Karpas-422 (cell line): ENCODE results near the gene VAMP1. TPM values are rescaled to one million over a fixed set of nuclear protein-coding genes. Genes with fewer than 3 reads are reported as not detected.
A peak's percentile ranks its signal among the peaks of the same experiment; 100 is the strongest.

Source experiments
- DNase-seq: peaks from one replicate; pipeline ENCODE4 v3.0.0-alpha.2; 2015
- H2AFZ ChIP-seq: fragments of 200-600 bp; sonication (generic); 2 replicates; pipeline ENCODE4 v1.6.1; 2014; ENCODE audit warnings: antibody characterized with exemption, low read length, mixed read lengths
- H3K27ac ChIP-seq: fragments of 200-600 bp; sonication (generic); 2 replicates; pipeline ENCODE4 v1.5.1; 2014; ENCODE audit warnings: mild to moderate bottlenecking, low read length, moderate library complexity
- H3K27me3 ChIP-seq: fragments of 200-600 bp; sonication (generic); 2 replicates; pipeline ENCODE4 v1.6.1; 2014; ENCODE audit warnings: low read length, mixed read lengths
- H3K36me3 ChIP-seq: fragments of 200-600 bp; sonication (generic); 2 replicates; pipeline ENCODE4 v1.6.1; 2014; ENCODE audit warnings: low read length, mixed read lengths; ENCODE audit not compliant: insufficient read depth
- H3K4me1 ChIP-seq: fragments of 200-600 bp; sonication (generic); 2 replicates; pipeline ENCODE4 v1.6.1; 2014; ENCODE audit warnings: mild to moderate bottlenecking, low read length, mixed read lengths
- H3K4me2 ChIP-seq: fragments of 200-600 bp; sonication (generic); 2 replicates; pipeline ENCODE4 v1.6.1; 2014; ENCODE audit warnings: low read length, low read depth, mild to moderate bottlenecking; ENCODE audit not compliant: poor library complexity, severe bottlenecking
- H3K4me3 ChIP-seq: fragments of 200-600 bp; sonication (generic); 2 replicates; pipeline ENCODE4 v1.5.1; 2014; ENCODE audit warnings: mild to moderate bottlenecking, antibody characterized with exemption, low read length, mixed read lengths
- H3K79me2 ChIP-seq: fragments of 200-600 bp; sonication (generic); 2 replicates; pipeline ENCODE4 v1.6.1; 2014; ENCODE audit warnings: mild to moderate bottlenecking, low read length, mixed read lengths
- H3K9ac ChIP-seq: fragments of 200-600 bp; sonication (generic); 2 replicates; pipeline ENCODE4 v1.6.0; 2014; ENCODE audit warnings: low read length
- H3K9me2 ChIP-seq: fragments of 200-600 bp; sonication (generic), shearing (Covaris generic); replicated peaks from 2 replicates; pipeline ENCODE4 v1.6.0; 2014; ENCODE audit warnings: mild to moderate bottlenecking, low read length, moderate library complexity; ENCODE audit not compliant: insufficient read depth
- H3K9me3 ChIP-seq: fragments of 300-700, 200-600 bp; sonication (generic); 2 replicates; pipeline ENCODE4 v1.6.1; 2014; ENCODE audit warnings: low read length, mixed read lengths
- H4K20me1 ChIP-seq: fragments of 200-600 bp; sonication (generic); 2 replicates; pipeline ENCODE4 v1.6.1; 2014; ENCODE audit warnings: mild to moderate bottlenecking, antibody characterized with exemption, low read length, low read depth; ENCODE audit not compliant: insufficient read depth
- total RNA-seq: library from RNA; depleted of rRNA; stranded (reverse); fragments of >200 nt; shearing (Covaris generic); gene quantifications from 2 replicates; pipeline ENCODE4 v1.2.3, GENCODE V29; 2014; ENCODE audit warnings: low replicate concordance

VAMP1 gene
- total RNA-seq, 1 experiment from 2014 or later: 555 TPM

DNA sequence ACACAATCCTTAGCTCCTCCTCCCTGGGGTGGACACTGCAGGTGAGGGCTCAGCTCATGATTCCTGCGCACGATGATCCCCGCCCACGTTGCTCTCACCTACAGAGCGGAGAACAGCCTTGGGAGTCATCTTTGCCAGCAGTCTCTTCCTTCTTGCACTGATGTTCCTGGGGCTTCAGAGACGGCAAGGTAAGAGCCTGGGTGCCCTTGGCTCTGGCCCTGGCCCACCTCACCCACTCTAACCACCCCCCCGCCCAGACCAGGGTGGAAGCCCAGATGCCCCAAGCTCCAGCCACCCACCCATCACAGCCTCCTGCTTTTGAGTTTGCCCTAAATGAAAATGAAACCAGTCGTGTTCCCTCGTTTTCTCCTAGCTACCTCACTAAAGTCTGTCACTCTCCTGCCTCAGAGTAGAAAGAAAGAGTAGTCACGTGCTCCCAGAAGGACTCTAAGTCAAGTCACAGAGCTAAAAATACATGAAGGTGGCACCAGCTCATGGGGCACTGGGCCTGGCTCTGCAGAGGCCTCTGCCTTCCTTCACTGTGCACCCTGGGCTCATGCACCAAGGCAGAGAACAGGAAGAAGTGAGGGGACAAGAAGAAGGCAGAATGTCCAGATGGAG lies 9.6 kb downstream of the VAMP1 start:
- H3K27me3 ChIP-seq: no peaks in the 10 kb centered on the region
- H3K4me2 ChIP-seq: peak overlapping the region; percentile 37
- H3K79me2 ChIP-seq: peaks cover 8% of the 10 kb centered on the region; the same call in 1 of the 2 replicates
- peaks cover 59% of the 10 kb centered on the region for H3K36me3 ChIP-seq
- peak overlapping the region; percentile 63 for H3K9ac ChIP-seq
- H3K4me1 ChIP-seq: peaks cover 66% of the 10 kb centered on the region
- H3K9me3 ChIP-seq: no peaks in the 10 kb centered on the region
- peak overlapping the region; percentile 95 for H3K27ac ChIP-seq
- H2AFZ ChIP-seq: no peak overlapping the region
- peak; percentile 48 for DNase-seq
- no peaks in the 10 kb centered on the region for H3K9me2 ChIP-seq
- no peaks in the 10 kb centered on the region for H4K20me1 ChIP-seq
- peak overlapping the region; percentile 2; the same call in 1 of the 2 replicates for H3K4me3 ChIP-seq

DNA sequence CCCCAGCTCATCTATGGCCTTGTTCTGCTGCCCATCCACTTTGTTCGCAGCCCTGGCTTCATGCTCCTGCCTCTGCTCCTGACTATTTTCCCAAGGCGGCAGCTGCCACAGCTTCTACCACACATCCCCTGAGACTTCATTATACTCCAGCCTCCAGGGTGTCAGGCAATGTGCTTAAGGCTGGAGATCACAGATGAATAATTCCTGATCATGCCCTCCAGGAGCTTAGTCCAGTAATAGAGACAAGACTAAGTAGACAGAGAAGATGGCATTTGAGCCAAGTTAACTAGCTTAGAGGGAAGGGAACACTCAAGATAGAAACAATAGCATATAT lies 11.5 kb downstream of the VAMP1 start:
- peak overlapping the region; percentile 70 for H3K27ac ChIP-seq
- no peak overlapping the region for H3K4me2 ChIP-seq
- no peaks in the 10 kb centered on the region for H3K27me3 ChIP-seq
- H3K79me2 ChIP-seq: no peaks in the 10 kb centered on the region
- H2AFZ ChIP-seq: no peak overlapping the region
- no peak overlapping the region for H3K4me3 ChIP-seq
- H3K9ac ChIP-seq: no peak overlapping the region
- peaks cover 48% of the 10 kb centered on the region for H3K4me1 ChIP-seq
- DNase-seq: no peak
- peaks cover 45% of the 10 kb centered on the region for H3K36me3 ChIP-seq
- H4K20me1 ChIP-seq: no peaks in the 10 kb centered on the region
- H3K9me3 ChIP-seq: no peaks in the 10 kb centered on the region
- H3K9me2 ChIP-seq: no peaks in the 10 kb centered on the region

DNA sequence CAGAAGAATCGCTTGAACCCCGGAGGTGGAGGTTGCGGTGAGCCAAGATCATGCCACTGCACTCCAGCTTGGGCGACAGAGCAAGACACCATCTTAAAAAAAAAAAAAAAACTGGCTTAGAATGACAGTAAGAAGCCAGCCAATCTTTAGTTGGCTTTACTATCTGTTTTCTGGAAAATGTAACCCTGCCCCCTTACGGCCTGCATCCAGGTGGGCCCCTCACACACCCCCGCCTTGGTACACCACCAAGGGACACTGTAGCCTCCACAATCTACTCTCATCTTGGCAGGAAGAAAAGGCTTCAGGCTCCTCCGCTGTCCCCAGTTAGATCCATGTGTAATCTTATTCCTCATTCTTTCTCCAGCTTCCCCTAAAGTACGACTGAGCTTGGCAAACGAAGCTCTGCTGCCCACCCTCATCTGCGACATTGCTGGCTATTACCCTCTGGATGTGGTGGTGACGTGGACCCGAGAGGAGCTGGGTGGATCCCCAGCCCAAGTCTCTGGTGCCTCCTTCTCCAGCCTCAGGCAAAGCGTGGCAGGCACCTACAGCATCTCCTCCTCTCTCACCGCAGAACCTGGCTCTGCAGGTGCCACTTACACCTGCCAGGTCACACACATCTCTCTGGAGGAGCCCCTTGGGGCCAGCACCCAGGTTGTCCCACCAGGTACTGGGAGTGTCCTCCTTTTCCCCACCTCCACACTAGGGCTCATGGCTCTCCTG lies 12.0 kb downstream of the VAMP1 start:
- Histone ChIP-seq H3K79me2 (no peaks in the 10 kb centered on the region), H3K4me3 (no peak overlapping the region)

DNA sequence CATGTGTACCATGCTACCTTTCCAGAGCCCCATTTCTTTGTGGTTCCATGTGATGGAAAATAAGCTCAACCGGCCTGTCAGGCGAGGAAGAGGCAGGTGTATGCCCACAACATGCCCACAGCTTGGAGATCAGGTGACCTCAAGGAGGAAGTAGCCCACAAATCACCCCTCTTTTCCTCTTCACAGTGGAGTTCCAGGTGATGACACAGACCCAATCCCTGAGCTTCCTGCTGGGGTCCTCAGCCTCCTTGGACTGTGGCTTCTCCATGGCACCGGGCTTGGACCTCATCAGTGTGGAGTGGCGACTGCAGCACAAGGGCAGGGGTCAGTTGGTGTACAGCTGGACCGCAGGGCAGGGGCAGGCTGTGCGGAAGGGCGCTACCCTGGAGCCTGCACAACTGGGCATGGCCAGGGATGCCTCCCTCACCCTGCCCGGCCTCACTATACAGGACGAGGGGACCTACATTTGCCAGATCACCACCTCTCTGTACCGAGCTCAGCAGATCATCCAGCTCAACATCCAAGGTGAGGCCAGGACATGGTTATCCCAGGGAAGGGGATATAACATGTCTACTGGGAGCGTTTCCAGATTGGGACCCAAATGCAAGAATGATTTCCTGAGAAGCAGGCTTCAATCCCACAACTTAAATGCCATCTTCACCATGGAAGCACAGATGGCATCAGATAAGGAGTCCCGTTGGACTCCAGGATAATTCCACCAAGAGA lies 13.1 kb downstream of the VAMP1 start:
- no peaks in the 10 kb centered on the region for H3K9me2 ChIP-seq
- H3K27me3 ChIP-seq: no peaks in the 10 kb centered on the region
- no peak overlapping the region for H3K4me2 ChIP-seq
- DNase-seq: peak; percentile 65
- no peak overlapping the region for H3K4me3 ChIP-seq
- no peaks in the 10 kb centered on the region for H3K79me2 ChIP-seq
- H3K36me3 ChIP-seq: peaks cover 33% of the 10 kb centered on the region
- H4K20me1 ChIP-seq: no peaks in the 10 kb centered on the region
- H3K27ac ChIP-seq: peak overlapping the region; percentile 40
- no peaks in the 10 kb centered on the region for H3K9me3 ChIP-seq
- H3K4me1 ChIP-seq: peaks cover 43% of the 10 kb centered on the region
- H3K9ac ChIP-seq: no peak overlapping the region
- H2AFZ ChIP-seq: no peak overlapping the region

More for the DNA sequence above, 12.0 kb downstream of the VAMP1 start:
- Histone ChIP-seq H3K9me2 (no peaks in the 10 kb centered on the region), H2AFZ (no peak overlapping the region), H3K9me3 (no peaks in the 10 kb centered on the region), H4K20me1 (no peaks in the 10 kb centered on the region), H3K4me1 (peaks cover 43% of the 10 kb centered on the region), H3K9ac (no peak overlapping the region), H3K36me3 (peaks cover 39% of the 10 kb centered on the region), H3K4me2 (no peak overlapping the region), H3K27ac (peak overlapping the region; percentile 70), H3K27me3 (no peaks in the 10 kb centered on the region)
- peak; percentile 72 for DNase-seq

DNA sequence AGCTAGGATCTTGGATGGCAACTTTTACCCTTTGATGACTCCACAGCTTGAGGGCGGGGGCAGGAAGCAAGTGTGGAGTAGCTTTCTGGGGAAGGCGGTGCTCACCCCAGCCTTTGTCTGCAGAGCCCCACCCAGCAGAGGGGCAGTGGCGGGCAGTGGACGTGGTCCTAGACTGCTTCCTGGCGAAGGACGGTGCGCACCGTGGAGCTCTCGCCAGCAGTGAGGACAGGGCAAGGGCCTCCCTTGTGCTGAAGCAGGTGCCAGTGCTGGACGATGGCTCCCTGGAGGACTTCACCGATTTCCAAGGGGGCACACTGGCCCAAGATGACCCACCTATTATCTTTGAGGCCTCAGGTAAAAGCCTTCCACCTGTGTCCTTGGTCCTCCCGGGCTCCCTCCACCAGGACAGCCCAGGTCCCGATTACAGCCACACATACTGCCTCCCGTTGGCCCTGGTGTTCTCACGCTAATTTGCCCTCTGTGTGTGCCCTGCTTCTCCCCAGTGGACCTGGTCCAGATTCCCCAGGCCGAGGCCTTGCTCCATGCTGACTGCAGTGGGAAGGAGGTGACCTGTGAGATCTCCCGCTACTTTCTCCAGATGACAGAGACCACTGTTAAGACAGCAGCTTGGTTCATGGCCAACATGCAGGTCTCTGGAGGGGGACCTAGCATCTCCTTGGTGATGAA lies 17.4 kb downstream of the VAMP1 start:
- Histone ChIP-seq H2AFZ (no peak overlapping the region), H3K27me3 (no peaks in the 10 kb centered on the region), H4K20me1 (no peaks in the 10 kb centered on the region), H3K9me2 (no peaks in the 10 kb centered on the region), H3K27ac (peak overlapping the region; percentile 100), H3K4me1 (peaks cover 40% of the 10 kb centered on the region), H3K9me3 (no peaks in the 10 kb centered on the region), H3K4me2 (peak overlapping the region; percentile 96), H3K9ac (peak overlapping the region; percentile 95), H3K36me3 (peaks cover 5% of the 10 kb centered on the region; the same call in 1 of the 2 replicates), H3K4me3 (peak overlapping the region; percentile 68; the same call in 1 of the 2 replicates), H3K79me2 (peaks cover 1% of the 10 kb centered on the region)
- DNase-seq: peak; percentile 40

DNA sequence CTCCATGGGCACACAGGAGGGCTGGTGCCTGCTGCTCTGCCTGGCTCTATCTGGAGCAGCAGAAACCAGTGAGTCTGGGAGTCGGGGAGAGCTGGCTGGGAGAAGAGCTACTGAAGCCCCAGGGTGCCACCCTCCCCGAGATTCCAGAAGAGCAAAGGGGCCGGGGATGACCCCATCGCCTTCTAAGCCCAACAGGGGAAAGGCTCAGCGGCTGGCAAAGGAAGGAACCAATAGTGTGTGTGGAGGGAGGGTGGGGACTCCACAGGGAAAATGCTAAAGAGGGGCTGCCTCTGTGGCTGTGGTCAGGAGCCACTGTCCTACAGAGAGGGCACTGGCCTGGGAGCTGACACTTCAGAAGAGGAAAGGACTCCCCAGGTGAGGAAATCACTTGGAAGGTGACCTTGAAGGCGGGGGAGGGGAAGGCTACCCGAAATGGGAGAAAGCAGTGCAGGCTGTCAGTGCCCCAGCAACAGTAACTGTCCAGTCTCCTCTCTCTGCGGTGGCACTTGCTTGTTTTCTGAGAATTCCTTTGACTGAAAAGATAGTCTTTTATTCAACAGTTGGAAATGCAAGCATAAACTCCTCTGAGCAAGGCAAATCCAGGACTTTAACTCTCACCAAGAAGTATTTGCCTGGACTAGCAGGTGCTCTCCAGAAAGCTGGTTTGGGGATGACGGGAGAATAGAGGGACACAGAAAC lies 18.1 kb downstream of the VAMP1 start:
- Histone ChIP-seq H3K4me1 (peaks cover 47% of the 10 kb centered on the region), H2AFZ (no peak overlapping the region), H4K20me1 (no peaks in the 10 kb centered on the region), H3K36me3 (peaks cover 6% of the 10 kb centered on the region; the same call in 1 of the 2 replicates), H3K27me3 (no peaks in the 10 kb centered on the region), H3K4me2 (peak overlapping the region; percentile 96), H3K9ac (peak overlapping the region; percentile 95), H3K27ac (peak overlapping the region; percentile 100), H3K4me3 (peak overlapping the region; percentile 68), H3K79me2 (peaks cover 5% of the 10 kb centered on the region), H3K9me3 (no peaks in the 10 kb centered on the region), H3K9me2 (no peaks in the 10 kb centered on the region)
- DNase-seq: peak; percentile 67

DNA sequence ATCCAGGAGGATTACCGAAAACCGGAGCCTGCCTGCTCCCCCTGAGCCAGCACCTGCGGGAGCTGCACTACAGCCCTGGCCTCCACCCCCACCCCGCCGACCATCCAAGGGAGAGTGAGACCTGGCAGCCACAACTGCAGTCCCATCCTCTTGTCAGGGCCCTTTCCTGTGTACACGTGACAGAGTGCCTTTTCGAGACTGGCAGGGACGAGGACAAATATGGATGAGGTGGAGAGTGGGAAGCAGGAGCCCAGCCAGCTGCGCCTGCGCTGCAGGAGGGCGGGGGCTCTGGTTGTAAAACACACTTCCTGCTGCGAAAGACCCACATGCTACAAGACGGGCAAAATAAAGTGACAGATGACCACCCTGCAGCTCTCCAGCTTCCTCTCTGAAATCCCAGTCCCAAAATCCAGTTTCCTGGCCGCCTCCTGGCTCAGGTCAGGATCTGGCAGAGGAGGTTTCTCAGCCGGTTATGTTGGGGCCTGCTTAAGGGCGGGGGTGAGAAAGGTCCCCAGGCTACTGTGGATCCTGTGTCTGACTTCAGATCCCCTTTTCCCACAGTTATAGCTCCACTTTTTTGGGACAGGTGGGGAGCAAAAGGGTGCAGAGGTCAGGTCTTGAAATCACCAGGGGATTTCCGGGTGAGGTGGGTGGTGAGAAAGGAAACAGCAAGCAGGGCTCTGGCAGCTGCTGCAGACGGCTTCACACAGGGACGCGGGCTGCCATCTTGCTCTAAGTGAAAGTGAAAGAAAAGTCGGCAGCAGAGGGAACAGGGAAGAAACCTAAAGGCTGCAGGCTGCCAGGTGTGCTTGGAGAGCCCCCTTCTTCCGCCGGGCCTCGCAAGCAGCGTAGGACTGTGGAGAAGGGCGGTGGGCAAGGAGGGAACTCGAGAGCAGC lies 18.9 kb downstream of the VAMP1 start, which contains the start of gene TAPBPL:
Gene TAPBPL (plus strand): TSS at position 695 of the 897 bp plus-strand sequence. CDS start 207 bp downstream, outside the sequence.
- Histone ChIP-seq H3K27me3 (no peaks in the 10 kb centered on the region), H3K4me2 (peak within 1 kb of the TSS; percentile 96), H2AFZ (no peak within 1 kb of the TSS), H3K9me3 (no peaks in the 10 kb centered on the region), H4K20me1 (no peaks in the 10 kb centered on the region), H3K9me2 (no peaks in the 10 kb centered on the region), H3K4me3 (peak within 1 kb of the TSS; percentile 68), H3K36me3 (peaks cover 6% of the 10 kb centered on the region; the same call in 1 of the 2 replicates), H3K79me2 (peaks cover 5% of the 10 kb centered on the region), H3K9ac (peak within 1 kb of the TSS; percentile 95), H3K27ac (peak within 1 kb of the TSS; percentile 100), H3K4me1 (peaks cover 55% of the 10 kb centered on the region)
- peak; percentile 88 for DNase-seq
